Adrenal gland (tissue), 5 donors: Measurements from ENCODE around the gene EXOC3L2.

Experiments used
- CTCF ChIP-seq, 6 experiments: fragments of 450-650 bp in 4 of 6; fragments of 200-600 bp in 2 of 6; sonication (generic) in 1 of 6; IDR thresholded peaks; 1 replicate in 5 of 6; 2 replicates in 1 of 6; pipeline versions ENCODE4 v1.5.1 to v1.8.0; 2016 to 2021; ENCODE audit warnings: antibody characterized with exemption in 6 of 6, mild to moderate bottlenecking in 2 of 6, moderate library complexity in 1 of 6
- POLR2A ChIP-seq, 2 donors: fragments of 450-650 bp; IDR thresholded peaks; one replicate each; pipeline ENCODE4 v1.6.1; 2017; ENCODE audit warnings: antibody characterized with exemption in 2 of 2, mild to moderate bottlenecking in 2 of 2, moderate library complexity in 1 of 2
- donor health status: DM: no; HTN: no; CAD: no.

- TF ChIP-seq CTCF (IDR thresholded peaks at IDR 0.05): no peak
- no peak for TF ChIP-seq POLR2A (IDR thresholded peaks at IDR 0.05)
Observed at GRCh38 chr19:45276284-45276687, 31.1 kb upstream of the EXOC3L2 start.
